Body of pancreas (tissue), 4 donors: ENCODE results near the gene NR4A1. TPM values are rescaled to one million over a fixed set of nuclear protein-coding genes. Genes with fewer than 3 reads are reported as not detected.

Experiments
- ATAC-seq: fragments of 150-250 bp; one replicate; pipeline ENCODE4 v1.9.1; 2016
- DNase-seq, 4 donors: peaks; one replicate each; pipeline ENCODE4 v3.0.0-alpha.2; 2019
- H3K27ac ChIP-seq, 4 donors: fragments of 200-600 bp; sonication (generic); 1 replicate in 3 of 4; 2 replicates in 1 of 4; pipeline versions ENCODE4 v1.5.1 to v1.6.1; 2016 to 2019; ENCODE audit warnings: mild to moderate bottlenecking in 1 of 4, mixed read lengths in 1 of 4, moderate library complexity in 1 of 4
- H3K27me3 ChIP-seq, 2 donors: fragments of 200-600 bp; sonication (generic); one replicate each; pipeline ENCODE4 v1.6.0; 2016; ENCODE audit warnings: mild to moderate bottlenecking in 1 of 2
- H3K36me3 ChIP-seq, 2 donors: fragments of 200-600 bp; sonication (generic); replicated peaks in 1 of 2; 2 replicates each; pipeline ENCODE4 v1.5.1; 2016; ENCODE audit warnings: low read depth in 2 of 2; ENCODE audit not compliant: insufficient read depth in 1 of 2
- H3K4me1 ChIP-seq: fragments of 200-600 bp; sonication (generic); one replicate; pipeline ENCODE4 v1.6.0; 2016
- H3K4me3 ChIP-seq, 2 donors: fragments of 200-600 bp; sonication (generic); 1 replicate in 1 of 2; 2 replicates in 1 of 2; pipeline ENCODE4 v1.5.1; 2016 to 2019
- H3K9me3 ChIP-seq, 3 donors: fragments of 200-600 bp; sonication (generic); 1 replicate in 2 of 3; 2 replicates in 1 of 3; pipeline ENCODE4 v1.5.1; 2016
- CTCF ChIP-seq, 7 experiments: fragments of 450-650 bp in 4 of 7; fragments of 200-600 bp in 3 of 7; sonication (generic) in 3 of 7; IDR thresholded peaks; one replicate each; pipeline ENCODE4 v1.5.1; 2016 to 2019; ENCODE audit warnings: antibody characterized with exemption in 7 of 7
- POLR2A ChIP-seq, 3 donors: fragments of 450-650 bp; IDR thresholded peaks; one replicate each; pipeline ENCODE4 v1.6.1; 2016; ENCODE audit warnings: antibody characterized with exemption in 3 of 3, mild to moderate bottlenecking in 2 of 3
- WGBS, 2 donors: methylation state at CpG; one replicate each; pipeline ENCODE4 v1.1.5; 2017; 5-methylcytosine and 5-hydroxymethylcytosine counted together
- intact Hi-C: fragments of 100-400 bp; cut with DNase I; formaldehyde crosslinking; loops from one replicate; pipeline ENCODE4 v1.15.1; 2023
- total RNA-seq, 2 donors: library from RNA; depleted of rRNA; stranded (reverse); fragments of >200 nt; gene quantifications; one replicate each; pipeline ENCODE4 v1.1.0, GENCODE V29; 2016

Gene NR4A1
- total RNA-seq, 2 donors from 2014 or later = 36.6 to 253 TPM

- H3K4me1 ChIP-seq = peaks cover 55% of the 10 kb centered on the region
- H3K27ac ChIP-seq = no peak overlapping the region
- ATAC-seq (no peak), DNase-seq (no peak)
- intact Hi-C loops = no loop called here
- no peaks in the 10 kb centered on the region for H3K36me3 ChIP-seq
- H3K4me3 ChIP-seq = no peak overlapping the region
- no peaks in the 10 kb centered on the region for H3K9me3 ChIP-seq
- TF ChIP-seq CTCF (IDR thresholded peaks at IDR 0.05) (no peak), POLR2A (IDR thresholded peaks at IDR 0.05) (no peak)
- no peaks in the 10 kb centered on the region for H3K27me3 ChIP-seq
- 73 to 89% methylated on average over 7 of the region's 7 CpGs for WGBS, 2 donors
Measured at GRCh38 chr12:52046859-52047258, 4.4 kb upstream of the NR4A1 start.

GRCh38 chr12:52049286-52049685 is 2.0 kb upstream of the NR4A1 start:
- H3K9me3 ChIP-seq = no peaks in the 10 kb centered on the region
- H3K27me3 ChIP-seq = no peaks in the 10 kb centered on the region
- no peak for ATAC-seq
- H3K27ac ChIP-seq = peak overlapping the region; percentile 97 to 100 (median 98)
- intact Hi-C loops = no loop called here
- no peak for TF ChIP-seq CTCF (IDR thresholded peaks at IDR 0.05)
- no peak for TF ChIP-seq POLR2A (IDR thresholded peaks at IDR 0.05)
- H3K4me3 ChIP-seq = no peak overlapping the region
- WGBS, 2 donors = 70 to 73% methylated on average over 4 of the region's 4 CpGs
- no peak for DNase-seq
- H3K36me3 ChIP-seq = no peaks in the 10 kb centered on the region
- H3K4me1 ChIP-seq = peaks cover 56% of the 10 kb centered on the region

- TF ChIP-seq POLR2A (IDR thresholded peaks at IDR 0.05) = no peak
- no peak for TF ChIP-seq CTCF (IDR thresholded peaks at IDR 0.05)
- ATAC-seq = no peak
- no peaks in the 10 kb centered on the region for H3K9me3 ChIP-seq
- no peaks in the 10 kb centered on the region for H3K27me3 ChIP-seq
- no peak for DNase-seq
- no peaks in the 10 kb centered on the region for H3K36me3 ChIP-seq
- H3K27ac ChIP-seq = peak overlapping the region; percentile 97 to 100 (median 98)
- no peak overlapping the region for H3K4me3 ChIP-seq
- WGBS, 2 donors = 72 to 76% methylated on average over 5 of the region's 5 CpGs
- peaks cover 52% of the 10 kb centered on the region for H3K4me1 ChIP-seq
- intact Hi-C loops = no loop called here
Measured at GRCh38 chr12:52049688-52050087, 1.6 kb upstream of the NR4A1 start.

GRCh38 chr12:52050116-52050757 is 1.0 kb upstream of the NR4A1 start:
- no peaks in the 10 kb centered on the region for H3K9me3 ChIP-seq
- peak overlapping the region in 1 of 2 donors; percentile 5 for H3K4me3 ChIP-seq
- TF ChIP-seq CTCF (IDR thresholded peaks at IDR 0.05) = peak in 2 of 7 experiments; percentile 11 to 12
- TF ChIP-seq POLR2A (IDR thresholded peaks at IDR 0.05) = peak in 2 of 3 donors; percentile 70
- WGBS, 2 donors = 13 to 21% methylated on average over 10 to 16 of the region's 16 CpGs
- DNase-seq = peak; percentile 62 to 81 (median 78)
- no peaks in the 10 kb centered on the region for H3K36me3 ChIP-seq
- peak; percentile 29 for ATAC-seq
- H3K27ac ChIP-seq = peak overlapping the region; percentile 97 to 100 (median 98)
- H3K4me1 ChIP-seq = peaks cover 46% of the 10 kb centered on the region
- no peaks in the 10 kb centered on the region for H3K27me3 ChIP-seq
- intact Hi-C loops = no loop called here
